SU-DHL-6 (cell line): ENCODE data around the gene XCL1.

Experiments
- CTCF ChIP-seq: fragments of 200-600 bp; sonication (generic); IDR thresholded peaks from one replicate; pipeline ENCODE4 v1.5.1; 2017; ENCODE audit warnings: antibody characterized with exemption, mild to moderate bottlenecking, low read length, moderate library complexity; ENCODE audit not compliant: insufficient read depth, poor library complexity, severe bottlenecking
- EZH2phosphoT487 ChIP-seq: fragments of 200-600 bp; sonication (generic), shearing (Covaris generic); conservative IDR thresholded peaks from 2 replicates; pipeline ENCODE4 v1.6.1; 2018; ENCODE audit warnings: mild to moderate bottlenecking, antibody characterized with exemption, low read length, moderate library complexity, mixed read lengths

GRCh38 chr1:168572633-168573032, 3.8 kb upstream of the XCL1 start:
- no peak for TF ChIP-seq CTCF
- no peak for TF ChIP-seq EZH2phosphoT487
